Body of pancreas (tissue), 4 donors: ENCODE results near the gene MRC1.

Experiments used
- POLR2A ChIP-seq, 3 donors: fragments of 450-650 bp; IDR thresholded peaks; one replicate each; pipeline ENCODE4 v1.6.1; 2016; ENCODE audit warnings: antibody characterized with exemption in 3 of 3, mild to moderate bottlenecking in 2 of 3
- TF ChIP-seq, protein P1 (sequence below), 7 experiments: fragments of 450-650 bp in 4 of 7; fragments of 200-600 bp in 3 of 7; sonication (generic) in 3 of 7; IDR thresholded peaks; one replicate each; pipeline ENCODE4 v1.5.1; 2016 to 2019; ENCODE audit warnings: antibody characterized with exemption in 7 of 7

DNA sequence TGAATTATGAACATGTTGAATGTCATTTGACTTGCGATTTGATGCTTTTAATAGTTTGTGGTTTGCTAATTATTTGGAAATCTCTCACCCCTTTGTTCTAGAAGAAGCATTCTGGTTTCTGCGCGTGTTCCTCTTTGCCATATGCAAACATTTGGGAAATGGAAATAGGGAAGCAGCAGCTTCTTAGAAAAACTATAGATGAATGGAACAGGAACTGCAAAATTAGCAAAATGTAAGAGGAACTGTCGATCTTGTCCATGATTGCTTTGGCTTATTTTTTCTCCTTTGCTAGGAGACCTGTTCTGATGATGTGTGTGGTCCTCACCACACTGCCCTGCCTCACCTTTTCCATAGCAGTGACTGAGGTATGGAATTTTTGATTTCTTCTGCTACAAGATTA is 38.1 kb upstream of the MRC1 start:
- TF ChIP-seq, protein P1, sequence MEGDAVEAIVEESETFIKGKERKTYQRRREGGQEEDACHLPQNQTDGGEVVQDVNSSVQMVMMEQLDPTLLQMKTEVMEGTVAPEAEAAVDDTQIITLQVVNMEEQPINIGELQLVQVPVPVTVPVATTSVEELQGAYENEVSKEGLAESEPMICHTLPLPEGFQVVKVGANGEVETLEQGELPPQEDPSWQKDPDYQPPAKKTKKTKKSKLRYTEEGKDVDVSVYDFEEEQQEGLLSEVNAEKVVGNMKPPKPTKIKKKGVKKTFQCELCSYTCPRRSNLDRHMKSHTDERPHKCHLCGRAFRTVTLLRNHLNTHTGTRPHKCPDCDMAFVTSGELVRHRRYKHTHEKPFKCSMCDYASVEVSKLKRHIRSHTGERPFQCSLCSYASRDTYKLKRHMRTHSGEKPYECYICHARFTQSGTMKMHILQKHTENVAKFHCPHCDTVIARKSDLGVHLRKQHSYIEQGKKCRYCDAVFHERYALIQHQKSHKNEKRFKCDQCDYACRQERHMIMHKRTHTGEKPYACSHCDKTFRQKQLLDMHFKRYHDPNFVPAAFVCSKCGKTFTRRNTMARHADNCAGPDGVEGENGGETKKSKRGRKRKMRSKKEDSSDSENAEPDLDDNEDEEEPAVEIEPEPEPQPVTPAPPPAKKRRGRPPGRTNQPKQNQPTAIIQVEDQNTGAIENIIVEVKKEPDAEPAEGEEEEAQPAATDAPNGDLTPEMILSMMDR (IDR thresholded peaks at IDR 0.05), result no peak
- no peak for TF ChIP-seq POLR2A (IDR thresholded peaks at IDR 0.05)
